RWPE1 (cell line): ENCODE results near the gene BRINP1.

Experiments
- CTCF ChIA-PET: fragments of 350-600 bp; sonication (Branson Sonifier 250); formaldehyde crosslinking; extraction: SDS; loops from one replicate; lab custom pipeline; 2021; lab: Yijun Ruan, JAX
- POLR2A ChIA-PET: fragments of 400-600 bp; formaldehyde crosslinking; extraction: SDS; loops from one replicate; lab custom pipeline; 2020; ENCODE audit warnings: antibody characterized with exemption; ENCODE audit not compliant: low non-redundant PET; lab: Yijun Ruan, JAX
- DNase-seq: peaks from one replicate; pipeline ENCODE4 v3.0.0; 2012; ENCODE audit warnings: low spot score
- H3K27ac ChIP-seq: fragments of 450-650 bp; 2 replicates; pipeline ENCODE4 v1.5.1; 2017
- TF ChIP-seq, protein P1 (sequence below): fragments of 450-650 bp; conservative IDR thresholded peaks from 2 replicates; pipeline ENCODE4 v1.5.1; 2017; ENCODE audit warnings: low read depth, mild to moderate bottlenecking

BRINP1 gene, protein sequence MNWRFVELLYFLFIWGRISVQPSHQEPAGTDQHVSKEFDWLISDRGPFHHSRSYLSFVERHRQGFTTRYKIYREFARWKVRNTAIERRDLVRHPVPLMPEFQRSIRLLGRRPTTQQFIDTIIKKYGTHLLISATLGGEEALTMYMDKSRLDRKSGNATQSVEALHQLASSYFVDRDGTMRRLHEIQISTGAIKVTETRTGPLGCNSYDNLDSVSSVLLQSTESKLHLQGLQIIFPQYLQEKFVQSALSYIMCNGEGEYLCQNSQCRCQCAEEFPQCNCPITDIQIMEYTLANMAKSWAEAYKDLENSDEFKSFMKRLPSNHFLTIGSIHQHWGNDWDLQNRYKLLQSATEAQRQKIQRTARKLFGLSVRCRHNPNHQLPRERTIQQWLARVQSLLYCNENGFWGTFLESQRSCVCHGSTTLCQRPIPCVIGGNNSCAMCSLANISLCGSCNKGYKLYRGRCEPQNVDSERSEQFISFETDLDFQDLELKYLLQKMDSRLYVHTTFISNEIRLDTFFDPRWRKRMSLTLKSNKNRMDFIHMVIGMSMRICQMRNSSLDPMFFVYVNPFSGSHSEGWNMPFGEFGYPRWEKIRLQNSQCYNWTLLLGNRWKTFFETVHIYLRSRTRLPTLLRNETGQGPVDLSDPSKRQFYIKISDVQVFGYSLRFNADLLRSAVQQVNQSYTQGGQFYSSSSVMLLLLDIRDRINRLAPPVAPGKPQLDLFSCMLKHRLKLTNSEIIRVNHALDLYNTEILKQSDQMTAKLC

DNA sequence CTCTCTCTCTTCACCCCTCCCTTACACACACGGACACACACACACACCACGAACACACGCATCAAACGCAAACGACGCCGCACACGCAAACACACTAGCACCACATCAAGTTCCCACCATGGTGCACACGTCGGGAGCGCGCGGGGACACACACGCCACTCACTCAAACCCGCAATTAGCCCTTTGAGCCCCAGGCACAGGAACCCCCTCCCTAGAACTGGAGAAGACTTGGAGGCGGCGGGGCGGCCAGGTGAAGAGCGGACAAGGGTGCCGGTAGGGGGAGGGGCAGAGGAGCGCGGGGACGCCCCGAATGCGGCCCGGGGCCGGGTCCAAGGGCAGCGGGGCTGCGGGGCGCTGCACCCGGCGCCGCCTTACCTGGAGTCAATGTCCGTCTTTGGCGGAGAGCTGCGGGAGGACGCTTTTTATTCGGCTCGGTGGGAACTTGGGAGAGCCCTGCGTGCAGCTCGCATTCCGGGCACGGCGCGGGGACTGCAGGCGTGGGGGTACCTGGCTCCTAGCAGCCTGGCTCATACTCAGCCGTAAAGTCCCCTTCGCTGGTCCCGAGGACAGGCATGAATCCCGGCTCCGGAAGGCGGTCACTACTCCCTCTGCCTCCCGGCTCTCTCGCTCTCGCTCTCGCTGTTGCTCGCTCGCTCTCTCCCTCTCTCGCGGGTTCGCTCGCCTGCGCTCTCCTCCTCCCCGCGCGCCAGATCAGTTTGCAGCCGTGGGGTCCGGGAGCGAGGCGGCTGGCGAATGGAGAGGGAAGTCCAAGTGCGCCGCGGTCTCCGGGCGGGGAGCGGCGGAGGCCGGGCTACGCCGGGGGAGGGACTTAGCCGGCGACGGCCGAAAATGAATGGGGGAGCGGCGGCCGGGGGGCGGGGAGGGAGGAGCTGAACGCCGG is at the start of gene BRINP1:
TSS of gene BRINP1 (minus strand) at position 755 of the 901 bp plus-strand sequence. CDS start 56,080 bp downstream, outside the sequence.
- H3K27ac ChIP-seq, result no peak within 1 kb of the TSS
- DNase-seq, result peak; percentile 19
- POLR2A ChIA-PET, result no interaction called here
- TF ChIP-seq, protein P1, sequence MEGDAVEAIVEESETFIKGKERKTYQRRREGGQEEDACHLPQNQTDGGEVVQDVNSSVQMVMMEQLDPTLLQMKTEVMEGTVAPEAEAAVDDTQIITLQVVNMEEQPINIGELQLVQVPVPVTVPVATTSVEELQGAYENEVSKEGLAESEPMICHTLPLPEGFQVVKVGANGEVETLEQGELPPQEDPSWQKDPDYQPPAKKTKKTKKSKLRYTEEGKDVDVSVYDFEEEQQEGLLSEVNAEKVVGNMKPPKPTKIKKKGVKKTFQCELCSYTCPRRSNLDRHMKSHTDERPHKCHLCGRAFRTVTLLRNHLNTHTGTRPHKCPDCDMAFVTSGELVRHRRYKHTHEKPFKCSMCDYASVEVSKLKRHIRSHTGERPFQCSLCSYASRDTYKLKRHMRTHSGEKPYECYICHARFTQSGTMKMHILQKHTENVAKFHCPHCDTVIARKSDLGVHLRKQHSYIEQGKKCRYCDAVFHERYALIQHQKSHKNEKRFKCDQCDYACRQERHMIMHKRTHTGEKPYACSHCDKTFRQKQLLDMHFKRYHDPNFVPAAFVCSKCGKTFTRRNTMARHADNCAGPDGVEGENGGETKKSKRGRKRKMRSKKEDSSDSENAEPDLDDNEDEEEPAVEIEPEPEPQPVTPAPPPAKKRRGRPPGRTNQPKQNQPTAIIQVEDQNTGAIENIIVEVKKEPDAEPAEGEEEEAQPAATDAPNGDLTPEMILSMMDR, result no peak
- CTCF ChIA-PET, result no interaction called here

DNA sequence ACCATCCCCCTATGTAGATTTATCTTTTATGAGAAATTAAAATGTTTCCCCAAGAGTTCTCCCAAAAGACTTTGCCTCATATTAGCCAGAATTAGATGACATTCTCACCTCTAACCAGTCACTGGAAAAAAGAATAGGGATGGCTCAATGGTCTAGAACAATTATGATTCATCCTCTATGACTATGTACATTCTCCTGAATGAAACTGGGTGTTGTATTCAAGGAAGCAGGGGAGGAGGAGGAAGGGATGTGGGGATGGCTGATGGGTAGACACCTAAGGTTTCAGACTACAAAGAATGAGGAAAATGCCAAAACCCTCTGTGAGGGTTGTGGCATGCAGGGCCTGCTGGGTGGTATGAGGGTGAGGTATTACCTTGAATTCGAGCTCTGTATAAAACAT is 49.5 kb upstream of the BRINP1 start:
- no peak for DNase-seq
- TF ChIP-seq, protein P1, result no peak
- POLR2A ChIA-PET, result no interaction called here

DNA sequence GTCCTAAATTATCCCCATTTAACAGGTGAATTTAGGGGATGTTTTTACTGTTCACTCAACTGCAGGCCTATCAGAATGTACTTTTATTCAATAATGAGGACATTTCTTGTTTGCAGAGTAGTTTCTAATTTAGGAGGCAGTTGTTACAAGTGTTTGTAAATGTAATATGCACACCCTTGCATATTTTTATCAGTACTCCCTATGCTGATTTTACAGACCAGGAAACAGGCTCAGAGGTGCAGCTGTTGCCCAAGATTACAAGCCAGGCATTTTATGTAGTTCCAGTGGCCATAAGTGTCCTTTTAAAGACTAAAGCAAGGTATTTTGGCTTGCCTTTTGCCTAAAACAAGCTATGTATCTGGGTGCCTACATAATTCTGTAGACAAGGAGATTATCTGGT is 47.6 kb upstream of the BRINP1 start:
- ChIA-PET CTCF (no interaction called here), POLR2A (no interaction called here)
- TF ChIP-seq, protein P1, result no peak
- no peak overlapping the region for H3K27ac ChIP-seq
- no peak for DNase-seq

More for the DNA sequence above, 49.5 kb upstream of the BRINP1 start:
- CTCF ChIA-PET, result interaction anchor here (0.7 kb wide), 1 partner anchor 417 kb away, joined by 3 read pairs; no protein-coding TSS in a partner anchor
- H3K27ac ChIP-seq, result no peak overlapping the region

DNA sequence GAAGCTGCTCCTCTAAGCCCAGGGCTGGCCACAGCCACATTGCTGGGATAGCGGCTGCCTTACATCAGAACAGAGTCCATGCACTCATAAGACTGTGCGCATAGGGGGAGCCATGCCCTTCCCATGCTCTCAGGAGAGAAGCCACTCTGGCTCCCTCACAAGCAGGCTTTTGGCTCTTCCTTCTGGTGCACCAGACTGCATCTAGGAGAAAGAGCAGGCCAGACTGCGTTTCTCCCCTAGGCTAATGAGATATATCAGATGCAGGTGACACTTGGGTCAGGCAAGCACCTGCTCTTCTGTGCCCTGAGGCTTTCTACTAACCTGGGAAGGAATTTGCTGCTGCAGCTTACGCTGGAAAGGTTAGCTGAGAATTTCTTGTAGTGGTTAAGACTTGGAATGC is 43.2 kb upstream of the BRINP1 start:
- TF ChIP-seq, protein P1, result no peak
- DNase-seq, result no peak
- H3K27ac ChIP-seq, result no peak overlapping the region
- ChIA-PET POLR2A (no interaction called here), CTCF (interaction anchor here (0.7 kb wide), 1 partner anchor 1206 kb away, joined by 3 read pairs; no protein-coding TSS in a partner anchor)

DNA sequence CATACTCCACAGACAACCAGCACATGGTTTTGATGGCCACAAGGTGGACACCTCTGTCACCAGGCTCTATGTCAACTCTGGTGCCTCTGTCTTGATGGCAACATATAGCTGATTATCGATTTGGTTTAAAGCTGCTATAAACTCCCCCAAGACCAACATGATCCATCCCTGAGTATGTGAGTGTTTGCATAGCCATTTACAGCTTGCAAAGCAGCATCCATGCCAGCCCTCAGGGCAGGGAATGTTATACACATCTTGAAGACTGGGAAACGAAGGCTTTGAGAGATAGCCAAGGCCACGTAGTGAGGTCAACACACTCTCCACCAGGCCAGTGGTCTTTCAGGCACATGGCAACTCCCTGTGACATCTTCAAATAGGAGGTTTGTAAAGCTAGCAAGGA is 40.3 kb upstream of the BRINP1 start:
- H3K27ac ChIP-seq, result no peak overlapping the region
- TF ChIP-seq, protein P1, result no peak
- no peak for DNase-seq
- ChIA-PET POLR2A (no interaction called here), CTCF (no interaction called here)

DNA sequence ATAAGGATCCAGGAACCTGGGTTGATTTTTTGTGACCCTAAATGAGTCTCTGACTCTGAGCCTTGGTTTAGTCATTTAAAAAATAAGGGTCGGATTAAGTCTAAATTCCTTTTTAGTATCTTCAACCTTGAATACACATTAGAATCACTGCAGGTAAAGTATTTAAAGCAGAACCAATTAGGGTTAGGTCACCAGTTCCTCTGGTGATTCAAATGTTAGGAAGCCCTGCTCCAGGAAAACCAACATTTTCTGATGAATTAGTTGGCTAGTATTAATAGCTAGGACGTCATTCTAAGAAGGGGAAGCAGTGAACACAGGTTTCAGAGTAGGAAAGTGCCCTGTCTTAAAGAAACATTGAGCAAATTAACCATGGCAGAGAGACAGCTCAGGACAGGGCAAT is 31.4 kb upstream of the BRINP1 start:
- H3K27ac ChIP-seq, result no peak overlapping the region
- ChIA-PET CTCF (no interaction called here), POLR2A (no interaction called here)
- no peak for DNase-seq
- TF ChIP-seq, protein P1, result no peak
